Ovary (tissue), 9 donors: ENCODE data around the gene JAM3. TPM values are rescaled to one million over a fixed set of nuclear protein-coding genes. Genes with fewer than 3 reads are reported as not detected.

Experiments used
- DNase-seq, 5 donors: peaks; one replicate each; pipeline ENCODE4 v3.0.0-alpha.2; 2019 to 2020
- H3K27ac ChIP-seq, 2 donors: fragments of 200-600 bp; one replicate each; pipeline versions ENCODE4 v1.5.1 to v1.8.0; 2019 to 2022
- H3K27me3 ChIP-seq: fragments of 200-600 bp; one replicate; pipeline ENCODE4 v1.8.0; 2022
- H3K36me3 ChIP-seq: fragments of 200-600 bp; sonication (generic); one replicate; pipeline ENCODE4 v1.5.1; 2019
- H3K4me1 ChIP-seq: one replicate; pipeline ENCODE4 v1.8.1; 2013; ENCODE audit warnings: mild to moderate bottlenecking, moderate library complexity; ENCODE audit not compliant: insufficient read depth
- H3K4me3 ChIP-seq: fragments of 200-600 bp; sonication (generic); one replicate; pipeline ENCODE4 v1.5.1; 2017
- H3K9me3 ChIP-seq, 2 donors: fragments of 200-600 bp in 1 of 2; sonication (generic) in 1 of 2; one replicate each; pipeline versions ENCODE4 v1.5.1 to v1.8.1; 2013 to 2019; ENCODE audit warnings: mild to moderate bottlenecking in 1 of 2, moderate library complexity in 1 of 2
- CTCF ChIP-seq, 3 donors: fragments of 450-650 bp in 2 of 3; fragments of 200-600 bp in 1 of 3; IDR thresholded peaks; one replicate each; pipeline versions ENCODE4 v1.5.1 to v1.8.0; 2016 to 2022; ENCODE audit warnings: antibody characterized with exemption in 3 of 3, mild to moderate bottlenecking in 1 of 3
- EP300 ChIP-seq: sonication (generic); formaldehyde crosslinking; IDR thresholded peaks from one replicate; pipeline ENCODE4 v1.6.1; 2017; ENCODE audit warnings: antibody characterized with exemption
- POLR2A ChIP-seq: fragments of 450-650 bp; IDR thresholded peaks from one replicate; pipeline ENCODE4 v1.6.1; 2017; ENCODE audit warnings: antibody characterized with exemption, mild to moderate bottlenecking, moderate library complexity
- WGBS, 3 donors: extraction: QIAGEN DNeasy Blood & Tissue Kit in 1 of 3; methylation state at CpG; one replicate each; pipeline versions ENCODE4 v1.1.5 to v1.1.7; 2013 to 2017; 5-methylcytosine and 5-hydroxymethylcytosine counted together
- intact Hi-C, 4 donors: fragments of 100-400 bp; cut with DNase I; formaldehyde crosslinking; loops; one replicate each; pipeline versions ENCODE4 v1.11.0 to v1.15.1; 2022 to 2023
- polyA plus RNA-seq, 2 donors: library from polyadenylated mRNA; stranded (reverse); fragments of 200-250 nt in 1 of 2; fragments of 350-450 nt in 1 of 2; fragmentation: Illumina TruSeq in 1 of 2; extraction: RNeasy Lipid Tissue Mini Kit (QIAGEN cat#74804) in 1 of 2; gene quantifications; one replicate each; pipeline ENCODE4 v1.2.3, GENCODE V29; 2013 to 2014
- total RNA-seq, 7 donors: library from RNA; depleted of rRNA in 2 of 7; stranded (reverse); fragments of >200 nt in 2 of 7; fragmentation: NEBNext Ultra II Directional in 3 of 7; extraction: Animal tissue kit (Norgen Biotek cat#: 25700) in 3 of 7; gene quantifications; one replicate each; pipeline versions ENCODE4 v1.1.0 to v1.2.4, GENCODE V29; 2016 to 2023
- donor health status: DM: no; HTN: no; CAD: no; lungs with moderate emphysema.
- donor health status: DM: no; HTN: no; CAD: no.
- donor health status: Bipolar disorder and iron deficiency.
- donor health status: DM: yes; HTN: yes; CAD: no.
- donor health status: DM: no; HTN: no; CAD: no.
- donor health status: DM: yes; HTN: yes; CAD: no.

JAM3 gene
- total and polyA plus RNA-seq, 9 donors = 32.5 to 95.0 (median 72.3) TPM

GRCh38 chr11:134048028-134048427, 20.8 kb upstream of the JAM3 start:
- H3K36me3 ChIP-seq = no peaks in the 10 kb centered on the region
- no peaks in the 10 kb centered on the region for H3K9me3 ChIP-seq
- TF ChIP-seq POLR2A = no peak
- TF ChIP-seq EP300 = no peak
- TF ChIP-seq CTCF (IDR thresholded peaks at IDR 0.05) = no peak
- H3K4me3 ChIP-seq = no peak overlapping the region
- peak overlapping the region in 1 of 2 donors; percentile 63 for H3K27ac ChIP-seq
- no peaks in the 10 kb centered on the region for H3K27me3 ChIP-seq
- WGBS, 3 donors = 67 to 73% (median 72%) methylated on average over 9 of the region's 9 CpGs
- peaks cover 5% of the 10 kb centered on the region for H3K4me1 ChIP-seq
- intact Hi-C loops = loop anchor here in 3 of 4 donors (5.0 kb wide), 3 partner anchors 74 to 94 kb away; partner anchors contain the start of gene IGSF9B (in 1 of the 3)
- no peak for DNase-seq

- Histone ChIP-seq H3K27me3 (no peaks in the 10 kb centered on the region), H3K36me3 (no peaks in the 10 kb centered on the region), H3K9me3 (no peaks in the 10 kb centered on the region), H3K4me1 (peaks cover 5% of the 10 kb centered on the region), H3K27ac (no peak overlapping the region), H3K4me3 (no peak overlapping the region)
- 22 to 32% (median 25%) methylated on average over 11 of the region's 11 CpGs for WGBS, 3 donors
- DNase-seq = no peak
- intact Hi-C loops = loop anchor here in 3 of 4 donors (5.0 kb wide), 3 partner anchors 73 to 93 kb away; partner anchors contain the start of gene IGSF9B (in 1 of the 3)
- TF ChIP-seq EP300 (no peak), POLR2A (no peak), CTCF (IDR thresholded peaks at IDR 0.05) (no peak)
Measured at GRCh38 chr11:134049303-134049702, 19.6 kb upstream of the JAM3 start.

GRCh38 chr11:134050541-134051383, 18.1 kb upstream of the JAM3 start:
- Histone ChIP-seq H3K36me3 (no peaks in the 10 kb centered on the region), H3K4me3 (no peak overlapping the region), H3K9me3 (no peaks in the 10 kb centered on the region), H3K27ac (peak overlapping the region; percentile 71 to 91), H3K4me1 (peaks cover 5% of the 10 kb centered on the region), H3K27me3 (no peaks in the 10 kb centered on the region)
- DNase-seq = peak; percentile 80 to 91 (median 88)
- TF ChIP-seq EP300 = no peak
- TF ChIP-seq CTCF (IDR thresholded peaks at IDR 0.05) = peak; percentile 93 to 98 (median 97)
- TF ChIP-seq POLR2A = peak; percentile 13
- intact Hi-C loops = loop anchor here in 3 of 4 donors (2.0 to 5.0 kb wide), 4 partner anchors 77 to 92 kb away; no protein-coding TSS in a partner anchor
- 18 to 29% (median 28%) methylated on average over 43 of the region's 43 CpGs for WGBS, 3 donors

- intact Hi-C loops = loop anchor here in 2 of 4 donors (5.0 kb wide), 3 partner anchors 75 to 90 kb away; no protein-coding TSS in a partner anchor
Measured at GRCh38 chr11:134052395-134052987, 16.4 kb upstream of the JAM3 start.

More at GRCh38 chr11:134052395-134052987, 16.4 kb upstream of the JAM3 start:
- Histone ChIP-seq H3K9me3 (no peaks in the 10 kb centered on the region), H3K4me1 (no peaks in the 10 kb centered on the region), H3K4me3 (no peak overlapping the region), H3K27ac (no peak overlapping the region), H3K27me3 (no peaks in the 10 kb centered on the region), H3K36me3 (no peaks in the 10 kb centered on the region)
- whole genome bisulfite sequencing, 3 donors = 68 to 74% (median 73%) methylated on average over 12 of the region's 12 CpGs
- DNase-seq = no peak
- TF ChIP-seq CTCF (IDR thresholded peaks at IDR 0.05) (no peak), EP300 (no peak), POLR2A (no peak)
